ENCODE results near the gene GNAT1.

GNAT1 gene

GRCh38 chr3:50184242-50184978 lies 7.0 kb upstream of the GNAT1 start:
- DNase-seq (ENCODE audit: low read depth, low spot score), result no peak
- in situ Hi-C loops (cut with HindIII; ENCODE audit: low sequenced_read_pairs), result no loop called here
- TF ChIP-seq, protein P1, sequence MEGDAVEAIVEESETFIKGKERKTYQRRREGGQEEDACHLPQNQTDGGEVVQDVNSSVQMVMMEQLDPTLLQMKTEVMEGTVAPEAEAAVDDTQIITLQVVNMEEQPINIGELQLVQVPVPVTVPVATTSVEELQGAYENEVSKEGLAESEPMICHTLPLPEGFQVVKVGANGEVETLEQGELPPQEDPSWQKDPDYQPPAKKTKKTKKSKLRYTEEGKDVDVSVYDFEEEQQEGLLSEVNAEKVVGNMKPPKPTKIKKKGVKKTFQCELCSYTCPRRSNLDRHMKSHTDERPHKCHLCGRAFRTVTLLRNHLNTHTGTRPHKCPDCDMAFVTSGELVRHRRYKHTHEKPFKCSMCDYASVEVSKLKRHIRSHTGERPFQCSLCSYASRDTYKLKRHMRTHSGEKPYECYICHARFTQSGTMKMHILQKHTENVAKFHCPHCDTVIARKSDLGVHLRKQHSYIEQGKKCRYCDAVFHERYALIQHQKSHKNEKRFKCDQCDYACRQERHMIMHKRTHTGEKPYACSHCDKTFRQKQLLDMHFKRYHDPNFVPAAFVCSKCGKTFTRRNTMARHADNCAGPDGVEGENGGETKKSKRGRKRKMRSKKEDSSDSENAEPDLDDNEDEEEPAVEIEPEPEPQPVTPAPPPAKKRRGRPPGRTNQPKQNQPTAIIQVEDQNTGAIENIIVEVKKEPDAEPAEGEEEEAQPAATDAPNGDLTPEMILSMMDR (IDR thresholded peaks at IDR 0.05; ENCODE audit: low read depth, low read length), result no peak
- H3K4me3 ChIP-seq (ENCODE audit: low read depth, low read length), result no peak overlapping the region

GRCh38 chr3:50185230-50185629 lies 6.2 kb upstream of the GNAT1 start:
- in situ Hi-C loops (cut with HindIII; ENCODE audit: low sequenced_read_pairs), result no loop called here
- H3K4me3 ChIP-seq (ENCODE audit: low read depth, low read length), result no peak overlapping the region
- no peak for DNase-seq (ENCODE audit: low read depth, low spot score)
- TF ChIP-seq, protein P1 (IDR thresholded peaks at IDR 0.05; ENCODE audit: low read depth, low read length), result no peak

DNA sequence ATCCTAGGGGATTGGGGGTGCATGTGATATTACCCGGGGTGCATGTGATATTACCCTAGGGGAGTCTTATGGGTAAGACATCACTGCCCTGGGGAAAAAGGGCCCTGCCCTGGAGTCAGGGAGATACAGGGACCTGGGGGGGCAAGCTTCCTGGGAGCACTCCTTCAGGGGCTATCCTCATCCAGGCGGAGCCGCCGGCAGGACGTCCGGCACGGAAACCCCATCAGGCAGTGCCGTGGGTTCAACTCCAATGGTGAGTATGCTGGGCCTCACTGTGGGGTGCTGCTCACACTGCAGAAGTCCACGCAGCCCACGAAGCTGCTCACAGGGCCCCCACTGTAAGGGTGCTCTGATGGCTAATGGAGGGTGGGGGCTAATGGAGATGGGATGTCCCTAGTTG lies 5.3 kb upstream of the GNAT1 start:
- H3K4me3 ChIP-seq (ENCODE audit: low read depth, low read length), result no peak overlapping the region
- TF ChIP-seq, protein P1 (IDR thresholded peaks at IDR 0.05; ENCODE audit: low read depth, low read length), result no peak
- DNase-seq (ENCODE audit: low read depth, low spot score), result no peak
- in situ Hi-C loops (cut with HindIII; ENCODE audit: low sequenced_read_pairs), result no loop called here

GRCh38 chr3:50187750-50188149 lies 3.7 kb upstream of the GNAT1 start:
- TF ChIP-seq, protein P1 (IDR thresholded peaks at IDR 0.05; ENCODE audit: low read depth, low read length), result no peak
- DNase-seq (ENCODE audit: low read depth, low spot score), result no peak
- no peak overlapping the region for H3K4me3 ChIP-seq (ENCODE audit: low read depth, low read length)
- in situ Hi-C loops (cut with HindIII; ENCODE audit: low sequenced_read_pairs), result no loop called here

DNA sequence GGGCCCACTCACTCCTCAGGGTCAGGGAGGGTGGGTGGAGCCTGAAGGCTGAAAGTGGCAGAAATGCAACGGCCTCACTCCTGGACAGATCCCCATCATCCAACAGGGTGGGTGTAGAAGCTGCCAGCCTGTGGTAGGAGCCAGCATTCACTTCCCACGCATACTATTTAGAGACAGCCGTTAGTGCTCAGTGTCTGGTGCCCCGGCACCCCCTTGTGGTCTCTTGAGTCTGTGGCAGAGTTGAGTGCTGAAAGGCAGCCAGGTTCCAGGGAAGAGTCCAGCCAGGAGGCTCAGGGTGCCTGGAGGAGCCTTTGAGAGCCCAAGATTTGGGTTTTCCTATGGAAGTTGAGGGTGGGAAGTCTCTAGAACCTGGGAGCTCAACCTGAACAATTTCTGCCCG lies 2.1 kb upstream of the GNAT1 start:
- in situ Hi-C loops (cut with HindIII; ENCODE audit: low sequenced_read_pairs), result no loop called here
- no peak overlapping the region for H3K4me3 ChIP-seq (ENCODE audit: low read depth, low read length)
- DNase-seq (ENCODE audit: low read depth, low spot score), result peak; percentile 79
- TF ChIP-seq, protein P1 (IDR thresholded peaks at IDR 0.05; ENCODE audit: low read depth, low read length), result peak; percentile 94

DNA sequence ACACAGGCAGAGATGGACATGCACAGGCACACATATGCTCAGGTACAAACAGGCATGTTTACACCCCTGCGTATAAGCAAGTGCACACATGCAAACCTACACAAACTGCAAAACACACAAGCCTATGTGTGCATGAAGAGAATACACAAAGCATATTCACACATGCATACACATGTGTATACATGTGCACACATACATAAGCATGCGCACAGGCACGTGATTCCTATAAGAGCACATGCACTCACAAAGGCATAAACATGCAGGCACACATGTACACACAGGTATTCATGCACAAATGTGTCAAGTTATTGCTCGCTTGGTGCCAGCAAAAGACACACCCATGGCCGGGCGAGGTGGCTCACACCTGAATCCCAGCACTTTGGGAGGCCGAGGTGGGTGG lies 1.4 kb upstream of the GNAT1 start:
- TF ChIP-seq, protein P1 (IDR thresholded peaks at IDR 0.05; ENCODE audit: low read depth, low read length), result no peak
- no peak for DNase-seq (ENCODE audit: low read depth, low spot score)
- in situ Hi-C loops (cut with HindIII; ENCODE audit: low sequenced_read_pairs), result no loop called here
- no peak overlapping the region for H3K4me3 ChIP-seq (ENCODE audit: low read depth, low read length)

All from astrocyte of the spinal cord (primary cell).